ENCODE data around the gene HPSE2. TPM values are rescaled to one million over a fixed set of nuclear protein-coding genes. Genes with fewer than 3 reads are reported as not detected.

The HPSE2 gene
- total RNA-seq, 4 donors from 2014 or later = not detected

GRCh38 chr10:98422182-98422581, 813.5 kb downstream of the HPSE2 start:
- 95 to 96% methylated on average over 8 to 9 of the region's 10 CpGs for WGBS, 2 donors

GRCh38 chr10:98420786-98421185, 814.9 kb downstream of the HPSE2 start:
- no peak for DNase-seq
- Histone ChIP-seq H3K27me3 (no peaks in the 10 kb centered on the region), H3K4me1 (peaks cover 0 to 1% of the 10 kb centered on the region in 2 donors), H3K9me3 (no peaks in the 10 kb centered on the region), H3K27ac (no peak overlapping the region), H3K36me3 (peaks cover 11 to 13% of the 10 kb centered on the region in 2 donors), H3K4me3 (replicated peaks in 1 of 3) (no peak overlapping the region)
- WGBS, 2 donors = 65 to 74% methylated on average over 9 of the region's 9 CpGs
- intact Hi-C loops (cut with DNase I) = no loop called here
- TF ChIP-seq CTCF (IDR thresholded peaks at IDR 0.05) = no peak
- no peak for TF ChIP-seq POLR2A (IDR thresholded peaks at IDR 0.05)

More at GRCh38 chr10:98422182-98422581, 813.5 kb downstream of the HPSE2 start:
- intact Hi-C loops (cut with DNase I) = no loop called here
- DNase-seq = no peak
- no peak for TF ChIP-seq POLR2A (IDR thresholded peaks at IDR 0.05)
- no peak for TF ChIP-seq CTCF (IDR thresholded peaks at IDR 0.05)
- H3K9me3 ChIP-seq = no peaks in the 10 kb centered on the region
- H3K27me3 ChIP-seq = no peaks in the 10 kb centered on the region
- H3K4me1 ChIP-seq = no peaks in the 10 kb centered on the region
- no peak overlapping the region for H3K4me3 ChIP-seq (replicated peaks in 1 of 3)
- H3K27ac ChIP-seq = no peak overlapping the region
- peaks cover 11 to 17% of the 10 kb centered on the region in 2 donors for H3K36me3 ChIP-seq

- DNase-seq = no peak
- intact Hi-C loops (cut with DNase I) = loop anchor here (10.0 kb wide), 1 partner anchor 95 kb away; no protein-coding TSS in a partner anchor
- TF ChIP-seq CTCF (IDR thresholded peaks at IDR 0.05) (no peak), POLR2A (IDR thresholded peaks at IDR 0.05) (no peak)
- Histone ChIP-seq H3K36me3 (peaks cover 11 to 13% of the 10 kb centered on the region in 2 donors), H3K27ac (no peak overlapping the region), H3K4me1 (peaks cover 8 to 9% of the 10 kb centered on the region in 2 donors), H3K9me3 (no peaks in the 10 kb centered on the region), H3K4me3 (replicated peaks in 1 of 3) (no peak overlapping the region), H3K27me3 (no peaks in the 10 kb centered on the region)
- 88 to 91% methylated on average over 14 to 17 of the region's 17 CpGs for WGBS, 2 donors
Measured at GRCh38 chr10:98419469-98420261, 816.0 kb downstream of the HPSE2 start.

GRCh38 chr10:98418665-98419468, 816.8 kb downstream of the HPSE2 start:
- Histone ChIP-seq H3K27me3 (no peaks in the 10 kb centered on the region), H3K4me1 (peaks cover 16% of the 10 kb centered on the region in 2 donors), H3K9me3 (no peaks in the 10 kb centered on the region), H3K36me3 (peaks cover 11 to 13% of the 10 kb centered on the region in 2 donors), H3K27ac (no peak overlapping the region), H3K4me3 (replicated peaks in 1 of 3) (no peak overlapping the region)
- TF ChIP-seq POLR2A (IDR thresholded peaks at IDR 0.05) = no peak
- 81 to 95% methylated on average over 14 to 17 of the region's 18 CpGs for WGBS, 2 donors
- intact Hi-C loops (cut with DNase I) = loop anchor here (10.0 kb wide), 1 partner anchor 94 kb away; no protein-coding TSS in a partner anchor
- no peak for DNase-seq

- intact Hi-C loops (cut with DNase I) = loop anchor here (10.0 kb wide), 1 partner anchor 93 kb away; no protein-coding TSS in a partner anchor
Measured at GRCh38 chr10:98417973-98418664, 817.5 kb downstream of the HPSE2 start.

More at GRCh38 chr10:98417973-98418664, 817.5 kb downstream of the HPSE2 start:
- peaks cover 11 to 13% of the 10 kb centered on the region in 2 donors for H3K36me3 ChIP-seq
- no peaks in the 10 kb centered on the region for H3K27me3 ChIP-seq
- no peak overlapping the region for H3K4me3 ChIP-seq (replicated peaks in 1 of 3)
- DNase-seq = no peak
- WGBS, 2 donors = 80 to 92% methylated on average over 12 to 20 of the region's 21 CpGs
- TF ChIP-seq CTCF (IDR thresholded peaks at IDR 0.05) (no peak), POLR2A (IDR thresholded peaks at IDR 0.05) (no peak)
- H3K27ac ChIP-seq = no peak overlapping the region
- no peaks in the 10 kb centered on the region for H3K9me3 ChIP-seq
- peaks cover 16% of the 10 kb centered on the region in 2 donors for H3K4me1 ChIP-seq
